GM19397 (cell line): ENCODE measurements around the gene LONRF2.
"Not testable (repeated sequence)": the region's sequence is repeated elsewhere in the genome, so short reads cannot be mapped to it uniquely, and the experiment has no call there.

ENCODE experiments used
- ATAC-seq: cut with Tn5 transposase; IDR thresholded peaks from one replicate; pipeline ENCODE4 v1.9.1; 2021; ENCODE audit warnings: mild to moderate bottlenecking, moderate library complexity; ENCODE audit not compliant: unreplicated experiment

The LONRF2 gene

DNA sequence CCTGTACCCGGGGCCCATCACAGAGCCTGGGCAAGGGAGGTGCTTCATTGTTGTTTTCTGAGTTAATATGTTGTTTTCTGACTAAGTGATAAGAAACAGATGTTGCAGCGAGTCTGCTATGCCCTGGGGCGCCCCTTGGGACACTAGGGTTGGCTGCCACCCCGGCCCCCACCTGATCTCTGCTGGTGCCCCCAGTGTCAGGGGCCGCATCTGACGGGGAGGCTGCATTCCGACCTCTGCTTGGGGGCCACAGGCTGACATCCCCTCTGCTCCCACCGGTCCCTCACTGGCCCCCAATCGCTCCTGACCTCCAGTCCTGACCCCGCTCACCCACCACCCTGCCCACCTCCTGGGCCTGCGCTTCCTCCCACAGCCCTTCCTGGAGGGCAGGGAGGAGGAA is 65.9 kb downstream of the LONRF2 start:
- no peak for ATAC-seq

DNA sequence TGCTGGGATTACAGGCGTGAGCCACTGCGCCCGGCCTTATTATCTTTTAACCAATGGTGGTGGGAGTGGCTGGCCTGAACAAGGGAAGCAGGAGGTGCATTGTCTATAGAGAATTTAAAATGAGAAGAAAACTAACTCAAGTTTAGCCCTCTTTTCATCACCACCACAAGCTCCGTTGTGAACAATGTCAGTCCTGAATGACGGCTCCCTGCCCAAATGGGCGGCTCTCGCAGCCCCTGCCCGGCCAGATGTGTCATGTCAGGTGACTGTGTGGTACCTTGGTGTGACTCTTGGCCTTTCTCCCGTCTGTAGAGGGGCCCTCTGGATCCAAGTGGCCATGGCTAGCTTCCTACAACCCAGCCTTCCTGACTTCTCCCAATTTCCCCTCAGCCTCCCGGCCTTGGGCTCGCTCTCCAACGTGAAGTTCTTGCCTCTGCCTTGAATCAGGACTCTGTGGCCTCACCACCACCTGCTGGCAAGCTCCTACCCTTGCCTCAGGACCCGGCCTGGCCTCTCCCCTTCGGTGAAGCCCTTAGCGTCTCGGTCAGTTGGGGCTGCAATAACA is 67.6 kb downstream of the LONRF2 start:
- ATAC-seq: no peak

DNA sequence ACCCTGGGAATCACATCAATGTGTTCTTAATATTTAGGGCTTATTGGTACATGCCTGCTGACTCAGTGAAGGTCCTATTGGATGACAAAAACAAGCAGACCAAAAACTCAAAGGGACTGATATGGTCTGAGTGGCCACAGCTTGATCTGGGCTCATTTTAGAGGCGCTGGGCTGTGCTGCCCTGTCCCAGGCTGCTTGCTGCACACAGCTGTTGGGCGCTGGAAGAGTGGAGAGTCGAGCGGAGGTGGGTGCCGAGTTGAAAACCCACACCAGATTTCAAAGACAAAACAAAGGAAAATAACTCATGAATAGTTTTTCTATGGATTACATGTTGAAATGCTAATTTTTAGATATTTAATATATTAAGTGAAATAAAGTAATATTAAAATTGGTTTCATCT is 68.5 kb downstream of the LONRF2 start:
- ATAC-seq: no peak

DNA sequence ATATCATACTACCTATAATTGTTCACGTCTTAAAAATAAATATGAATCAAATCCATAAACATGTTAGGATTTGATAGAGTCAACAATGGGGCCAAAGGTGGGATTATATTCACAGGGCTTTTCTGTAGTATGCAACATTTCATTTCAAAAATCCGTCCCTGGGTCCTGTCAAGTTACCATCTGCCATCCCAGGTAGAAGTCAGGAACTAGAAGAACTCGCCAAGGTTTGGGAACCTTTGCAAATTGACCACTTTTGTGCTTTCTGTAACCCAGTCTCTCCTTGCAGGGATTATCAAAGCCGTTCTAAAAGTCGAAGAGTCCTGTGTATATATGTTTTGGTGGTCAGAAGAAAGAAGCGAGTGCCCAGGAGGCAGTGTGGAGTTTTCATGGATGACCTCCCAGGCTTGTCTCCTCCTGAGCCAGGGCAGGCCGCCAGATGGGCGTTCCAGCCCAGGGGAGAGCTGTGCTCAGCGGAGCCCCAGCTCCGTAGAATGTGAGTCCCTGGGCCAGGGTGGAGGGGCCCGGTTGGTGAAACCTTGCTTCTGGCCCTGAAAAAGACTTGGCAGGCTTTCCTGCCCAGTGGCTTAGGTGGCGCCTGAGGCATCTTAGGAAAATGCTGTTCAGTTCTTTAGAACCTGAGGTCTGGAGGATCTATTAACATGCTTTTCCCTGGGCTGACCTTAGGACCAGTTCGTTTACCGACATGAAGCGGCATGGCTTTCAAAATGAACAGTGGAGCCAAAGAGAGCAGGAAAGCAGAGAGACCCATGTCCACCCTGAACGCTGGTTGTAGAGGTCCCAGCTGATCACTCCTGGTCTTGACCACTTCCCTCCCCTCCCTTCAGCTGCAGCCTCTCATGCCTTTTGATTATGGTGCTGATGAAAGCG is 69.2 kb downstream of the LONRF2 start:
- ATAC-seq: no peak

DNA sequence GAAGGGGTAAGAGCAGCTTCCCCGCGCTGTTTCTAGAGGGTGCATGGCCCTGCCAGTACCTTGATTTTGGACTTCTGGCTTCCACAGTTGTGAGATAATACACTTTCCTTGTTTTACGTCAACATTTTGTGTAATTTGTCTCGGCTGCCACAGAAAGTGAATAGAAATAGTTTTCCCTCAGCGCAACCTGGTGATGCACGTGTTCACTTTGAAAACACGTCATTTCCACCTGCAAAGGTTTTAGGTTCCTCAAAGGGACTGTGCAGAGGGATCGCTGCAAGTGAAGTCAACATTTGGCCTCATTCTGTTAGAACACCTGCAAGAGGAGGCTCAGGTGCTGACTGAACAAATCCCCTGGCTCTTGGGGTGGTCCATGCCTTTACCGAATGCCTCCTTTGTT is 71.7 kb downstream of the LONRF2 start:
- ATAC-seq: no peak

DNA sequence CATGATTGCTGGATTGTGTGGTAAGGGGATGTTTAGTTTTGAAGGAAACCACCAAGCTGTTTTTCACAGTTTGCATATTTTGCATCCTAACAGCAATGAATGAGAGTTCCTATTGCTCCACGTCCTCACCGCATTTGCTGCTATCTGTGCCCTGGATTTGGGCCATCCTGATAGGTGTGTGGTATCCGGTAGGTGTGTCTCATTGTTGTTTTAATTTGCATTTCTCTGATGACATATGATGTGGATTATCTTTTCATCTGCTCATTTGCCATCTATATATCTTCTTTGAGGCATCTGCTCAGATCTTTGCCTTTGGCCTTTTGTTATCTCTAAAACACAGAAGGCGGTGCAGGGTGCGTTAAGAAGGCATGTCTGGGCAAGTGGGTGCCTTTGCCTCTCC is 73.3 kb downstream of the LONRF2 start:
- no peak for ATAC-seq

DNA sequence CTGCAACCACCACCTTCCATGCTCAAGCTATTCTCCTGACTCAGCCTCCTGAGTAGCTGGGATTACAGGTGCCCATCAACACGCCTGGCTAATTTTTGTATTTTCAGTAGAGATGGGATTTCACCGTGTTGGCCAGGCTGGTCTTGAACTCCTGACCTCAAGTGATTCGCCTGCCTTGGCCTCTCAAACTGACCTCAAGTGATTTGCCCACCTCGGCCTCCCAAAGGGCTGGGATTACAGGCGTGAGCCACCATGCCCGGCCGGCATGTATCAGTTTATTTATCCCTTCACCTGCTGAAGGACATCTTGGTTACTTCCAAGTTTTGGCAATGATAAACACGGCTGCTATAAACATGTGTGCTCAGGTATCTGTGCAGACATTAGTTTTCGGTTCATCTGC is 73.7 kb downstream of the LONRF2 start:
- ATAC-seq: not testable (repeated sequence)

DNA sequence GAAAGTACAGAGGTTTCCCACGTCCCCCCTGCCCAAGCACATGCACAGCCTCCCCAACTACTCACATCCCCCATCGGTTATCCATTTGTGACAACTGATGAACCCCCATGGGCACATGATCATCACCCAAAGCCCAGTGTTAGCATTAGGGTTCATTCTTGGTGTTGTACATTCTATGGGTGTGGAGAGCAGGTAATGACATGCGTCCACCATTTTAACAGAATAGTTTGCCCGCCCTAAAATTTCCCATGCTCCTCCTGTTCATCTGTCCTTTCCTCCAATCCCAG is 74.3 kb downstream of the LONRF2 start:
- peak; percentile 38 for ATAC-seq

DNA sequence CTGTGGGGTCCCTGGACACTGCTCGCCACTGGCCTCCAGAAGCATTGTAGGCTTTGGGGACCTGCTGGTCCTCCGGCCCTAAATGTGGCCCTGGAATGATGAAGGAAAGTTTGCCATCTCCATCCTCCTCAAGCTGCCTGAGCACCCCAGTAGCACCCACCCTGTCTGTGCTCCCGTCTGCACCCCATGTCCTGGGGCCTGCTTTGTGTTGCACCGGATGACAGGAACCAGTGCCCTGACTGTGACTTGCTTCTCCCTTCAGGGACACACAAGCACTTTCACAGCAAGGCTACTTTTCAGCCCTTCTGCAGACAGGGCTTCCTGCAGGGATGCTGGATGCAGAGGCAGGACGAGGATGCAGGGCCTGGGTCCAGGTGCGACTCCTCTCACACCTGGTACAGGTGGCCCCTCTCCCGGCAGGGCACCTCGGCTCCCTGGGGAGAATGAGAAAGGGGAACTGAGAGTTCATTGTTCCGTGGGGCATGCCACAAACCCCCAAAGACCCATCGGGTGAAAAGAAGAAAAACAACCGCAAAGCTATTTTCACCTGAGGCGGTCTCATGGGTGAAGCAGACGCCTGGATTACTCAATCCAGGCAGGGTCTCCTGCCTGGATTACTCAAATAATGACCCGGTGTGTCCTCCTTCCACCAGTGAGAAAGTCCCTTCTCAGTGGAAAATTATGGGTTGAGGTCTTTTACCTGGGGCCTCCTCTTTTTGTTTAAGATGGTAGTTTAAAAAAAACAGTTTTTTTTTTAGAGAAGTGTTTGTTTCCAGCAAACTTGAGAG is 74.9 kb downstream of the LONRF2 start:
- peak; percentile 86 for ATAC-seq

DNA sequence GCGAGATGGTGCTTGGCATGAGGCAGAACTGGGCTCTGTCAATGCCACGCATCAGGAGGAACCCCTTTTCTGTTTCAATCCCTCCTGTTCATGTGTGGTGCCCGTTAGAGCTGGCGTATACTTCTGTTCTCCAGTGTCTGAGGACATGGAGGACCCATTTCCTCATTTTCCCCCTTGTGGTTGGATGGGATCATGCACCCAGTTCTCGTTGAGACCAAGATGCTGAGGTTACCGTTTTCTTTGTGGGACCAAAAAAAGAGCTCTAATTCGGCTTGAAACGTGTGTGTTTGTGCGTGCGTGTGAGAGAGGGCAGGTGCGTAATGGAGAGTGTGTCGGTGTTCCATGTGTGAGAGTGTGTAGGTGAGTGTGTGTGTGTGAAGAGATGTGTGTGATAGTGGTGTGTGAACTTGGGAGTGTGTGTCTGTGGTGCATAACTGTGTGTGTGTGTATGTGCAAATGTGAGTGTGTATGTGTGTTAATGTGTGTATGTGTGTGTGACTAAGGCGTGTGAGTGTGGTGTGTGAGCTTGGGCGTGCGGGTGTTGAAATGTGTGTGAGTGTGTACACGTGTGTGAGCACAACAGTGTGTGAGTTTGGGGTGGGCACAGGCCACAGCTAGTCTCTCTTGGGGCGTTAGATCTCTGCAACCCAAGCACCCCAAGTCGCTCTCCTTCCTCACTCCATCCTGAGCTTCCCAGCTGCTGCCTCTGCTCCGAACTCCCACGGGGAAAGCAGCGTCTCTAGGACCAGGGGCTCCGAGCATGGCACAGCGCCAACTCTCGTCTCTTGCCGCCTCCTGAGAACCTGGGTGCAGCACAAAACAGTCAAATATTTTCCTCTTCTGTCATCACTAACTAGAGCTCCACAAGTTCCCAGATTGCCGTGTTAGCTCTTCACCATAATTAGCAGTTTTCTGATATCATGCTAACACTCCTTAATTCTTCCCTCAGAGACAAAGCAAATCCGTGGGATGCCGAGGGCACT is 75.8 kb downstream of the LONRF2 start:
- ATAC-seq: no peak

DNA sequence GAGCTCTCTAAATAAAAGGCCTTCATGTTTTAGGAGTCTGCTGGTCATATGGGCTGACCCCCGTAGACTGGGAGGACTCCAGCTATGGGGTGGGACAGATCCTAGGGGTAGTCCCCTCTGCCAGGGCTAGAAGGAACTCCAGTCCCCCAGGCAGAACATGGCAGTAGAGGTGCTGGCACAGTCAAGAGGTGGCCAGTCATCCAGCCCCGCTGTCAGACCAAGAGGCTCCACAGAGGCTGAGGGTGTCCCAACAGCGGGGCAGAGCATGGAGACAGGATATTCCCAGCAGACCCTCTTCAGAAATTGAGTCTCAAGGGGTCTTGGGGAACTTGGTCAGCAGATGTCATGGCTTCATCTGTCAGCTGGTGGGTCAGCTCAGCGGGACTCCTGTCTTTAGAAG is 76.6 kb downstream of the LONRF2 start:
- ATAC-seq: no peak

DNA sequence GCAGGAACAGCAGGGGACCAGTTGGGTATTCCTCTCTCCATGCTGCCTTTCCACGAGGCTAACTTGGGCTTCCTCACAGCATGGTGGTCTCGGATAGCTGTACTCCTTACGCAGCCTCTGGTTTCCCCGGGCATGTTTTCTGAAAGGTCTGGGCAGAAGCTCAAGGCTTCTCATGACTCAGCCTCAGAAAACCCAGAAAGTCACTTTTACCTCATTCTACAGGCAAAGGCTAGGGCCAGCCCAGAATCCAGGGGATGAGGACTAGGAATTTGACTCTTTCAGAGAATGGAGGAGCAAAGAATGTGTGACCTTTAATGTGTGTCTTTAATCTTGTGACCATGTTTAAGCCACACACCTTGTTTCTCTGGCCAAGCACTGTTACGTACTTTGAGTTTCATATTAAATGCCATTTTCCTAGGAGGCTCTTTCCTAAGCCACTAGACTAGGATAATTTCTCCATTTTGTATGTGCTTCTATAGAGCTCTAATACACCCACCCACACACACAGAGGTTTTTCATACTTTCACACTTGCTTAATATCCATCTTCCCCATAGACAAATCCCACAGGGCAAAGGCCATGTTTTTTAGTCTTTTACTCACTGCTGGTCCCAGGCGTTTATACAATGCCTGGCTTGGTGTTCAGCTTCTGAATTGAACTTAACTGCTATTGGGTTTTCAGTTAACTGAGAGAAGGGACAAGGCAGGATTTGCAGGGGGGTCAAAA is 77.3 kb downstream of the LONRF2 start:
- no peak for ATAC-seq

DNA sequence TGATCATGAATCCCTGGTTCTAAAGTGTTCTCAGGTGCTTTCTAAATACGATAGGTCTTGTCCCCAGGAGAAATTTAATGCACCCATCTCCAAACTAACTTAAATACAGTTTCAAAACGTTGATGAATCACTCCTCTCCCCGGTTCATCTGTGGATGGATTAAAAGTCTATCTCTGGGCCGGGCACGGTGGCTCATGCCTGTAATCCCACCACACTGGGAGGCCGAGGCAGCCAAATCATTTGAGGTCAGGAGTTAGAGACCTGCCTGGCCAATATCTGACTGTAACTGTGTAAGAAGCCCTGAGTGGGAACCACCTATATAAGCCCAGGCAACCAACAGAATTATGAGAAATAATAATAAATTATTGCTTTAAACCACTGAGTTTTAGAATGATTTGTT is 78.7 kb downstream of the LONRF2 start:
- ATAC-seq: no peak

DNA sequence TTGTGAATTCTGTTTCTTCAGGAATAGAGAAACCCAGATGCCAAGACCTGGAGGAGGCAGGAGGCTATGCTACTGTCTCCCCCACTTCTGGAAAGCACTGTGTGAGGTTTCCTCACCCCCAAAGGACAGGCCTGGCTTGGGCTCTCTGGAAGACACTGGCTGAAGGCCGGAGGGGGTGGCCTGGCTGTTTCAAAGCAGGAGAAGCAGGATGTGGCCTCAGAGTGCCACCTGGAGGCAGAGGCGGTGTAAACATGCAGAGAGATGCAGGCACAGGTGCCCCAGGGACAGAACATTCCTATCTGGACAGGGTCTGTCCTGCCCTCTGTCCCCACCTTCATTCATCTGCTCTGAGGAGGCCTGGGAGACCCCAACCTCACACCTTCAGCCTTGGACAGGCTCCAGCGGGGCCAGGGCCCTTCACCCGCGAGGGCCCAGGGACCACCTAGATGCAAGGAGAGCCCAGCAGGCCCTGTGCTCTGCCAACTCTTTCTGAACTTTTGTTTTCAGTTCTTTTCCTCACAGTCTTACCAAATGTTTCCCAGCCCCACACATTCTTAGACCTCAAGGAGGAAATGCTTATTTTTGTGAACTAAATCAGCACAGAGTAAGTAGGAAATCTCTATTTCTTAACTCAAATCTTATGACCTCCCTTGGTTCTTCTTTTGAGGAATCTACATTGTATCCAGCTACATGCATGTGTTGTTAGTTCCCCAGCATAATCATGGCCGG is 79.2 kb downstream of the LONRF2 start:
- ATAC-seq: peak; percentile 40

DNA sequence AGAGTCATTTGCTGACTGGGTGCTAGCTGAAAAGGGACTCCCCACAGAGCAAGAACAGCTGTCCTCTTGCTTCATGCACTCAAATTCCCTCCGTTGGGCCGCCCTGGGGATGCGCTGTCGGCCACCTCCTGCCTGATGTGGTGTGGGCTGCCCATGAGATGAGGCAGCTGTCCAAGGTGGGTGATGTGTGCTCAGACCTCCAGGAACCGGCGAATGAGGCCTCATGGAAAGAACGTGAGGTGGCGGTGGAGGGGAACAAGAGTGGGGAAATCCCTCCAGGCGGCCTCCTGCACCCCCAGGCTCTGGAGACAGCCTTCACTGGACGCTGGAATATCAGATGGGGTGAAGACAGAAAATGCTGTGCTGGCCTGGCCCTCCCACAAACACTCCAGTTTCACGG is 79.8 kb downstream of the LONRF2 start:
- ATAC-seq: no peak

DNA sequence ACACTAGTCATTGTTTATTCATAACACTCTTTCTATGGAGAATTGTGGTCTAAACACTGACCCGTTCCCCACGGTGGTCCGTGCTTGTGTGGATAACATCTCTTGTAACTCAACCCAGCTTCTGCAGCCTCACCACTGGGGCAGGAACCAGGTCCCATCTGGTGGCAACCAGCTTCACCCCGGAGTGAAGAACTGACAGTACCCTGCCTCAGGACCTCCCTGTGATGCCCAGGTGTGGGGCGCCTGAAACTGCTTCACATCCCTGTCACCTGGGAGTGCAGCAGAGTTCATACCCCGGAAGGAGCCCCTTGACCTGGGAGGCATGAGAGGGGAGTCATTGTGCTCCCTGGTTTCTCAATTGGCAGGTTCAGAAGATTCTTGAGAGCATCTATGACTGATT is 81.1 kb downstream of the LONRF2 start:
- ATAC-seq: no peak

DNA sequence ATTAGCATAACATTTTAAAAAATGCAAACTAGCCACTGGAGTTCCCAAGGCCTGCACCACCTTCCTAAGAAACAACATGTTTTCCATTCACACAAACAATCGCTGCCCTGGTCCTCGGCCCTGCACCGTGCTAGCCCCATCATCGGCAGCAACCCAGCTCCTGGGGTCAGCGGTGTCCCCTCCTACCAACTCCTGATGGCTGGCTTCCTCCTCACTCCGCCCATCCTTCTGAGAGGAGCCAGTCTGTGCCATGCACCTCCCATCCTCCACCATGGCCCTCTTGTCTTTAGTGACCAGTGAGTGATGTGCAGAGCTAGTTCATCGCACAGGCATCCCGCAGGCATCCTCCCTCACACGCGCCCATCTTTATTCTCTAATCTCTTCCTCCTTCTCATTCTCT is 81.9 kb downstream of the LONRF2 start:
- ATAC-seq: no peak

DNA sequence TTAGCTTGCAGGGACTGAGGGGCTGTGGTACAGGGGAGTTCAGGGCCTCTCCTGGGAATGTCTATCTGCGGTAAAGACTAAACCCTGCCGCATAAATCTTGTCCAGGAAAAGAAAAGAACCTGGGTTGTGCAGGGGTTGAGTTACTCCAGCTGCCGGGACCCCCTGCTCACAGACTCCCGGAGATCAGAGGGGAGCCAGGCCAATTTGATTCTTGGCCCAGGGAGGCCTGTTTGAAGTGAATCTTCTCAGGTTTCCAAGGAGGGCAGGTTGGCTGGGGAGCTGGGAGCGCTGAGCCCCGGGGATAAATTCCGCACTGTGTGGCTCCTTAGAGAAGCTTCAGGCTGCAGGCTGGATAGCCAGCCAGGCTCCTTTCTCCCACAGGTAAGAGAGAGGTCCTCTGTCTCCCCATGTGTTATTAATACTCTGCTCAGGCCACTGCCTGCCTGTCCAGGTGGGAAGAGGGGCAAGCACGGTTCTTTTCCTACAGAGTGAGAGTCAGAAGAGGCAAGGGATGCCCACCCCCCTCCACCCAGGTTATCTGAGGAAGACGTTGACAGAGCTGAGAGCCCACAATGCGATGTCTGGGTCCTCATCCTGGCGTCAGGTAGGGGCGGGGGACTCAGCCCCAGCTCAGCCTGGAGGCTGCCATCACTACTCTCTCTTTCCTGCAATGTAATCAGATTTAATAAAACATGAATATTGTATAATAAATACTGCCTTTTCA is 82.7 kb downstream of the LONRF2 start:
- ATAC-seq: no peak

DNA sequence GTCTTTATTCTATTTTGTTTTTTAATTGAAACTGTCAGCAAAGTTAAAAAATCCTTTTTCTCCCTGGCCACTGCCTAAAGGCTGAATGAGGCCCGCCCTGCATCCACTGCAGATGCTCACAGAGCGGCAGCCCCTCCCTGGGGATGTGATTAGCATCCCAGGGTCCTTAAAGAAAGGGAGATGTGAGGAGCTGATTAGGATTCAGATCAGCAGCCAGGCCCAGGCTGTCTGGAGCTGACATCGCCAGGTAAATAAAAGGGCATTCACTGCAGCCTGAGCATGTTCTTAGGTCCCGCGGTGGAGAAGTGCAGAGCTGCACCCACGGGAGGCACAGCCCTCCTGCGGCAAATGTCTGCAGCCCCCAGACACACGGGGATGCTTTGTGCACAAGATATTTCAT is 83.8 kb downstream of the LONRF2 start:
- ATAC-seq: no peak
